Glomerular endothelial cell (primary cell): ENCODE data around the gene DHRSX. TPM values are rescaled to one million over a fixed set of nuclear protein-coding genes. Genes with fewer than 3 reads are reported as not detected.
"Not testable (repeated sequence)": the region's sequence is repeated elsewhere in the genome, so short reads cannot be mapped to it uniquely, and the experiment has no call there.

Experiments
- DNase-seq: peaks from one replicate; pipeline ENCODE4 v3.0.0-alpha.2; 2011; ENCODE audit warnings: low read depth, low spot score; ENCODE audit errors: extremely low read depth
- total RNA-seq: library from RNA; depleted of rRNA; stranded (reverse); fragments of >200 nt; gene quantifications from 2 replicates; pipeline ENCODE4 v1.2.3, GENCODE V29; 2015

The DHRSX gene
- total RNA-seq, 1 donor from 2014 or later = 22.5 TPM

GRCh38 chrX:2330910-2331309, 169.9 kb downstream of the DHRSX start:
- no peak for DNase-seq

GRCh38 chrX:2330487-2330886, 170.3 kb downstream of the DHRSX start:
- no peak for DNase-seq

- no peak for DNase-seq
These were observed 173.4 kb downstream of the DHRSX start for GRCh38 chrX:2327423-2327822.

- peak; percentile 54 for DNase-seq
These were observed 175.5 kb downstream of the DHRSX start for GRCh38 chrX:2325076-2325784.

- no peak for DNase-seq
These were observed 176.6 kb downstream of the DHRSX start for GRCh38 chrX:2324151-2324550.

DNA sequence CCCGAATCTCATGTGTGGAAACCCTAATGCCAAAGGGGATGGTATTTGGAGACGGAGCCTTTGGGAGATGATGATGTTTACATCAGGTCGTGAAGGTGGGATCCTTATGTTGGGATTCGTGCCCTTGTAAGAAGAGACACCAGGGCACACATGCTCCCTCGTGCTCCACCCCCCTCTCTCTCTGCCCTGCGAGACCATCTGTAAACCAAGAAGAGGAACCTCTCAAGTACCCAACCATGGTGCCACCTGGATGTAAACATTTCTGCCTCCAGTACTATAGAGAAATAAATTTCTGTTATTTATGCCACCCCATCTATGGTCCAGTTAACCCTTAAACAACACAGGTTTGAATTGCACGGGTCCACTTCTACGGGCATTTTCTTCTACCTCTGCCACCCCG, 179.4 kb downstream of the DHRSX start:
- DNase-seq = no peak

- no peak for DNase-seq
These were observed 180.0 kb downstream of the DHRSX start for GRCh38 chrX:2320580-2321327.

DNA sequence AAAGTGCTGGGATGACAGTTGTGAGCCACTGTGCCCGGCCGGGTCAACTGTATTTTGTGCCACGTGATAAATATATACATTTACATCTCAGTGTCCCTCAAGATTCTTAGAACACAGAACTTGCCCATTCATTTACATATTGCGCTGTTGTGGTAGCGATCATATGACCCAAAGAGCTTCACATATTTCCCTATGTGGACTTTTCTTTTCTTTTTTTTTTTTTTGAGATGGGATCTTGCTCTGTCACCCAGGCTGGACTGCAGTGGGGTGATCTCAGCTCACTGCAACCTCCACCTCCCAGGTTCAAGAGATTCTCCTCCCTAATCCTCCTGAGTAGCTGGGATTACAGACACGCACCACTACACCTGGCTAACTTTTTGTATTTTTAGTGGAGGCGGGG, 180.7 kb downstream of the DHRSX start:
- DNase-seq = no peak

- no peak for DNase-seq
These were observed 182.4 kb downstream of the DHRSX start for GRCh38 chrX:2318371-2318770.

DNA sequence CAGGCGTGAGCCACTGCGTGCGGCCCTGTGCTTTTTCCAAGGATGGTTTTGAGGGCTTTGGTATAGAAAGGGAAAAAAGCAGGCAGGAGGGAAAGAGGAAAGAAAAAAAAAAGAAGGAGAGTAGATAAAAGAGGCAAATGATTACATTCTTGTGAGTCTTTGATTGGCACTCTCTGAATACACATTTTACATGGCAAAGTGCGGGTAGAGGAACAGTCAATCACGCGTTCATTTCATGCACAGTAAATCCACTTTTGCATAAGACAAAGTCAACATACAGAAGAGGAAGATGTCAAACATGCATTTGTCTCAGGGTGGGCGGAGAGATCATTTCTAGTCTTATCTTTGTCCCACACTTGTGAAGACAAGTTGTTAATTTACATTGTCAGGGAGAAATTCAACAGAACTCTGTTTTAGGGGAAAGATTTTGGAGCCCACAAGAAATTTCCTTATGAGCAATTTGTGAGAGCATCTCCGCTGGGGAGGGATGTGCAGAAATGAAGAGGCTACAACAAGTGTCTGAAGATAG, 183.2 kb downstream of the DHRSX start:
- DNase-seq = no peak

DNA sequence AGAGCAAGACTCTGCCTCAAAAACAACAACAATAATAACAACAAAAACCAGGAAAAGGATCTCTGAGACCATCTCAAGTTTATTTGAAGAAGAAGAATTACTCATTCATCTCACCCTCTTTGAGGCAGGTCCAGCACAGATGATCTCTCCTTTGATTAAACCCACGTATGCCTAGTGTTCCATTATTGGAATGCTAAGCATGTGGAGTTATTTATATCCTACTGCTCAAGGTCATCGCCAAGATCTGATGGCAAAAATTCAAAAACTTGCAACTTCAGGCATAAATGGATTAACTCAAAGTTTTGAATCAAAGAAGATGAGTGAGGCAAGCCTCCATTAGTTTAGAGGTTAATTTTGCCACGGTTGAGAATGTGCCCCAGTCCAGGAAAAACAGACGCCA, 184.2 kb downstream of the DHRSX start:
- no peak for DNase-seq

DNA sequence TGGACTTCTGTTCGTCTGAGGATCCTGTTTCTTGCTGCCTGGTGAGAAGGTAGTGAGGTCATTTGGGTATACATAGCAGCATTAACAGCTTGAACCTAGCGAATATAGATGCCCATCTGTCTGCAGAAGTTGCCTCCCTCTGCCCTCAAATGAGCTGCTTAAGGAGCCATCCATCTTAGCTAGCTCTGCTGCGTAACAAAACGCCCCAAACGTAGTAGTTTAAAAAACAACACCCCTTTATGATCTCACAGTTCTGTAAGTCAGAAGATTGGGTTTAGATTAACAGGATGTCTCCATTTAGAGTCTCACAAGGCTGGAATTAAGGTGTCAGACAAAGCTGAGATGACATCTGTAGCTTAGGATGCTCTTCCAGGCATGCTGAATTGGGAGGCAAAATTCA, 185.3 kb downstream of the DHRSX start:
- no peak for DNase-seq

DNA sequence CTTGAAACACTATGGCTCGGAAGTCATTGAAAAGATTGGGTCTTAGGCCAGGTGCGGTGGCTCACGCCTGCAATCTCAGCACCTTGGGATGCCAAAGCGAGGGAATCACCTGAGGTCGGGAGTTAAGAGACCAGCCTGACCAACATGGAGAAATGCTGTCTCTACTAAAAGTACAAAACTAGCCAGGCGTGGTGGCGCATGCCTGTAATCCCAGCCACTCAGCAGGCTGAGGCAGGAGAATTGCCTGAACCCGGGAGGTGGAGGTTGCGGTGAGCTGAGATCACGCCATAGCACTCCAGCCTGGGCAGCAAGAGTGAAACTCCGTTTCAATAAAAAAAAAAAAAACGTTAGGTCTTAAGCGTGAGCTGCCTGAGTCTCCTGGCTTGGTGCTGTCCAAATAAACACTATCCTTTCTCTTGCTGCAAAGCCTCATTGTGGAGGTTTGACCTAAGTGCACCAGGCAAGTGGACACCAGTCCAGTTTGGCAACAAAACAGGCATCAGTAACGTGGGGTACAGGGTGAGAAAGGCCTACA, 185.9 kb downstream of the DHRSX start:
- no peak for DNase-seq

GRCh38 chrX:2313864-2314640, 186.7 kb downstream of the DHRSX start:
- DNase-seq = no peak

- DNase-seq = not testable (repeated sequence)
These were observed 188.7 kb downstream of the DHRSX start for GRCh38 chrX:2312061-2312591.

GRCh38 chrX:2311501-2311900, 189.3 kb downstream of the DHRSX start:
- DNase-seq = no peak

DNA sequence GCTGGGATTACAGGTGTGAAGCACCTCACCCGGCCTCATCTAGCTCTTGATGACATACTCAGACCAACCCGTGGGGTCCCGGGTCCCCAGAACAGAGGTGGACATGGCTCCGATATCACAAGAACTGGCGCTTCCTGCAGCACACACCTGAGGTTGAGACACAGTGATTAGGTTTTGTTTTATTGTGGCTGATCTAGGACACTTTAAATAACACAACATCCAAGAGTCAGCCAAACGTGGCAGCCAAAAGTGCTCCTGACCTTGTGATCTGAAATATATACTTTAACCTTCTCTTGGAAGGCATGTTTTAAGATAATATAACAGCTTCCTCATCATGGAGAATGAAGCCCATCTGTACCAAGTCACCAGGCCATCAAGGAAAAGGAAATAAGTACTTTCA, 198.9 kb downstream of the DHRSX start:
- no peak for DNase-seq

DNA sequence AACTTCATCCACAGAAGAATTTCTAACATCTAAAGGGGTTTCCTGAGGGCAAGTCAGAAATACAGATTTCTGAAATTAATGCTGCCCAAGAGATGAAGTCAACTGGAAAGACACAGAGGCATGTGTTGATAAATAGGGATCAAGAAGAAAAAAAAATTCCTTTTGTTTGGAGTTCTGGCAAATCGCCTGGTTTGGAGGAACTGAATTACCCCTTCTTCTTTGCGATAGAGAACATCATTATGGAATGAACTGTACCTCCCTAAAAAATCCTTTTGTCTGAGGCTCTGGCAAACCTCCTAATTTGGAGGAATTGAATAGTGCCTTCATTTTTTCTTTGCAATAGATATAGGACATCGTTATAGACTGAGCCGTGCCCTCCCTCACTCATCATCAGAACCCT, 200.9 kb downstream of the DHRSX start:
- DNase-seq = no peak

DNA sequence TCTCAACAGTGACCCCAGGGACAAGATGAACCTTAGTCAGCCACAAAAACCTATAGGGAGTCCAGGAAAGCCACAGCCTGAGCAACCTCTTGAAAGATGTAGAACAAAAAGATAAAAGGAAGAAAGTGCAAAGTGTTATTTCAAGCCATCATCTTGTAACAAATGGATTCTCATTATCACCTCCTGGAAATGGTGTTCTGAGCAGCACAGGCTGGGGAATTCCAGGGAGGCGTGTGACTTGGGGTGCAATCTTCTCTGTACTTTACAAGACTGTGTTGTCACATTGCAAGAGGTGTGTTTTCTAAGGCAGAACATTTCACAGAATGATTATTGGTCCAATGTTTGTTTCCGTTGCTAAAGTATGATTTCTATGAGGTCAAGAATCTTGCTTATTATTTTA, 214.0 kb downstream of the DHRSX start:
- DNase-seq = no peak

DNA sequence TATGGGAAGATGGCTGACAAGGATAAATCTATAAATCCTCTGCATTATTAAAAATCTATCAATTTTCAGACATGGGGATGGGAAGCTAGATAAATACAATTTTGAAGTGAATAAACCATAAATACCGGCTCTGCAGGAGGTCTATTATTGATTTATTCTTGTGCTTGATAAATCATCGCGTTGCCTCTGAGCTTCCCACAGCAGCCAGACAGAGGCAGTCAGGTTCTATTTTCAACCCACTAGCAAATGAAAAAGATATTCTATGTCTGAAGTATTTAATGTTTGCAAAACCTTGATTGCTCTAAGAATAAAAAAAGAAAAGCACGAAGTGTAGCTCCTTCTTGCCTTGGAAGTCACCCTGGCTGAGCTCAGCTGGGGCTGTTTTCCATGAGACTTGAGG, 216.2 kb downstream of the DHRSX start:
- no peak for DNase-seq

GRCh38 chrX:2284133-2284532, 216.6 kb downstream of the DHRSX start:
- no peak for DNase-seq
